Mucosa of rectum (tissue), 2 donors: ENCODE results near the gene FA2H.
"Not testable (repeated sequence)": the region's sequence is repeated elsewhere in the genome, so short reads cannot be mapped to it uniquely, and the experiment has no call there.

Source experiments
- H3K27ac ChIP-seq, 2 donors: one replicate each; pipeline ENCODE4 v1.7.0; 2013; ENCODE audit warnings: inconsistent platforms in 2 of 2, low read depth in 2 of 2, low read length in 2 of 2
- H3K27me3 ChIP-seq, 2 donors: one replicate each; pipeline ENCODE4 v1.7.0; 2013; ENCODE audit warnings: low read length in 2 of 2; ENCODE audit not compliant: control insufficient read depth in 2 of 2, insufficient read depth in 2 of 2
- H3K36me3 ChIP-seq, 2 donors: one replicate each; pipeline ENCODE4 v1.7.0; 2013; ENCODE audit warnings: low read length in 2 of 2; ENCODE audit not compliant: control insufficient read depth in 2 of 2, insufficient read depth in 2 of 2
- H3K4me1 ChIP-seq, 2 donors: one replicate each; pipeline ENCODE4 v1.7.0; 2013; ENCODE audit warnings: low read length in 2 of 2, mild to moderate bottlenecking in 1 of 2; ENCODE audit not compliant: control insufficient read depth in 2 of 2, insufficient read depth in 2 of 2
- H3K4me3 ChIP-seq, 2 donors: one replicate each; pipeline ENCODE4 v1.7.0; 2013; ENCODE audit warnings: low read length in 2 of 2
- H3K9ac ChIP-seq, 2 donors: one replicate each; pipeline ENCODE4 v1.7.0; 2013; ENCODE audit warnings: low read length in 2 of 2, low read depth in 1 of 2, mild to moderate bottlenecking in 1 of 2
- H3K9me3 ChIP-seq, 2 donors: one replicate each; pipeline ENCODE4 v1.7.0; 2013; ENCODE audit warnings: low read length in 2 of 2; ENCODE audit not compliant: control insufficient read depth in 2 of 2
- donor health status: healthy.
- donor health status: Normal muscosa, but diverticular disease.

FA2H gene

DNA sequence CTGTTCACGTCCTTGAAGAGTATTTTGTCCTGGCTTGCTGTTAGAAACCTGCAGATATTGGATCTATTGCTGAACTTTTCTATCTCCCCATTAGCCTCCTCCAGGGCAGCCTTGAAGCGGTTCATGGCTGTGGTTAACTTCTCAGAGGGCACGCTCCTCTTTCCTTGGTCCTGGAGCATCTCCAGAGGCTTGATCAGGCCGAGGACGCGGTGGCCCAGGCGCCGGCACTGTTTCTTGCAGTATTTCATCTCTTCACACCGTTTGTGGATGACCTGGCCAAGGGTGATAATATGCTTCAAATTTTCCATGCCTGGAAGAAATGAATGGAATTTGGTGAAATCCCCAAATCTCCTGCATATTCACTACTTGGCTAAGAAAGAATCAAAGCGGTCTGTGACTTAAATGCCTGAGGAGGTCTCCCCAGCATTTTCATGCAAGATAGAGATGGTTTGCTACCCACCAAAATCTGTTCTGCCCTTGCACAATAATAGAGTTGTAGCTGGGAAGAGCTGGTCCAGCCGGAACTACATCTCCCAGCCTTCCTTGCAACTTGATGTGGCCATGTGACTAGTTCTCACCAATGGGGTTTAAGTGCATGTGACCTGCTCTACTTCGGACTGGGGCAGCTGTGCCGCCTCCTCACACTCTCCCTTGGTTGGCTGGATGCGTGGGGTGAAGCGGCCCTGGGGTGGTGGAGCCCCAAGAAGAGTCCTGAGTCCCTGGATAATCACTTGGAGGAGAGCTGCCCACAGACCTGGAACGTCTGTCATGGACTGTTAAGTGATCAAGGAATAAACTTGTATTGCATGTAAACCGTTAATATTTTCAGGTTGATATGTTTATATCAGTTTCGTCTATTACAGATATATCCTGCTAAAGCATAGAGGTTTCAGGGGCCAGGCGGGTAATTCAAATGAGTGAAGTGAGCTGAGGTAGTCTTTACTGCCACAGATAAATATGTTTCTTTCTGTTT is 78.9 kb downstream of the FA2H start:
- Histone ChIP-seq H3K27me3 (no peaks in the 10 kb centered on the region), H3K9ac (peak overlapping the region; percentile 63 to 65), H3K4me3 (peak overlapping the region; percentile 62 to 78), H3K27ac (peak overlapping the region in 1 of 2 donors; percentile 32), H3K4me1 (peaks cover 4 to 5% of the 10 kb centered on the region in 2 donors), H3K9me3 (no peaks in the 10 kb centered on the region), H3K36me3 (peaks cover 21 to 31% of the 10 kb centered on the region in 2 donors)

GRCh38 chr16:74691093-74691855 is 83.3 kb downstream of the FA2H start:
- H3K36me3 ChIP-seq = peaks cover 31 to 49% of the 10 kb centered on the region in 2 donors
- peaks cover under 1 to 2% of the 10 kb centered on the region in 2 donors for H3K4me1 ChIP-seq
- no peak overlapping the region for H3K9ac ChIP-seq
- H3K27ac ChIP-seq = no peak overlapping the region
- H3K9me3 ChIP-seq = no peaks in the 10 kb centered on the region
- H3K27me3 ChIP-seq = no peaks in the 10 kb centered on the region
- H3K4me3 ChIP-seq = no peak overlapping the region

GRCh38 chr16:74682556-74682955 is 92.1 kb downstream of the FA2H start:
- H3K4me1 ChIP-seq = no peaks in the 10 kb centered on the region
- H3K36me3 ChIP-seq = peaks cover 23 to 36% of the 10 kb centered on the region in 2 donors
- no peak overlapping the region for H3K27ac ChIP-seq
- no peaks in the 10 kb centered on the region for H3K27me3 ChIP-seq
- no peaks in the 10 kb centered on the region for H3K9me3 ChIP-seq
- H3K9ac ChIP-seq = no peak overlapping the region
- no peak overlapping the region for H3K4me3 ChIP-seq

DNA sequence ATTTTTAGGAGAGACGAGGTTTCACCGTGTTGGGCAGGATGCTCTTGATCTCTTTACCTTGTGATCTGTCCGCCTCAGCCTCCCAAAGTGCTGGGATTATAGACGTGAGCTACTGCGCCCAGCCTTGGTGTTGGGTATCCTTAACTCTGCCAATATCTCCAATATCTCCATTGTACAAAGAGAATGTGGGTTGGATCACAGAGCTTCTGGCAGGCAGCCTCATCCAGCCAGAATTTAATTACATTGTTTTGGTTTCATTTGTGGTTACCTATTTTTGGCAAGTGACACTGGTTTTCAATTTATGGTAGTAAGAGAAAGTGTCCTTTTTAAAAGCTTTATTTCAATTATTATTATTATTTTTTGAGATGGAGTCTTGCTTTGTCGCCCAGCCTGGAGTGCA is 93.9 kb downstream of the FA2H start:
- Histone ChIP-seq H3K9ac (no peak overlapping the region), H3K9me3 (no peaks in the 10 kb centered on the region), H3K27ac (no peak overlapping the region), H3K4me3 (no peak overlapping the region), H3K4me1 (no peaks in the 10 kb centered on the region), H3K36me3 (peaks cover 30 to 44% of the 10 kb centered on the region in 2 donors), H3K27me3 (no peaks in the 10 kb centered on the region)

- Histone ChIP-seq H3K36me3 (peaks cover 32 to 44% of the 10 kb centered on the region in 2 donors), H3K27me3 (no peaks in the 10 kb centered on the region), H3K4me3 (no peak overlapping the region), H3K4me1 (no peaks in the 10 kb centered on the region), H3K27ac (no peak overlapping the region), H3K9ac (no peak overlapping the region), H3K9me3 (no peaks in the 10 kb centered on the region)
These were observed 94.6 kb downstream of the FA2H start for GRCh38 chr16:74679983-74680382.

DNA sequence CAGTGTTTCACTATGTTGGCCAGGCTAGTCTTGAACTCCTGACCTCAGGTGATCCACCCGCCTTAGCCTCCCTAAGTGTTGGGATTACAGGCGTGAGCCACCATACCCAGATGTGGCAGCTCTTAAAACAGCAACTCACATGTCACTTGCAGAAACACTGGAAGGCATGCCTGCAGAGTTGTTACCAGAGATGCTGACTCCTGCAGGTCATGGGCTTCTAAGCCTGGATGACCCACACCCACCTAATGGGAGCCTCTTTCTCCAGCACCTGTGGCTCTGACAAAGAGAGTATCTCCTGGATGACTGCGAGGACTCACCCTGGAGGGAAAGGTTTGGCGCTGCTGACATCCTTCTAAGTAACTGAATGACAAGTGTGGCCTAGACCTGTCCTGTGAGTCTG is 96.8 kb downstream of the FA2H start:
- Histone ChIP-seq H3K4me1 (no peaks in the 10 kb centered on the region), H3K27ac (no peak overlapping the region), H3K4me3 (no peak overlapping the region), H3K9ac (no peak overlapping the region), H3K9me3 (no peaks in the 10 kb centered on the region), H3K27me3 (no peaks in the 10 kb centered on the region), H3K36me3 (peaks cover 37 to 51% of the 10 kb centered on the region in 2 donors)

- Histone ChIP-seq H3K27ac (no peak overlapping the region), H3K4me3 (no peak overlapping the region), H3K27me3 (no peaks in the 10 kb centered on the region), H3K9ac (no peak overlapping the region), H3K36me3 (peaks cover 27 to 45% of the 10 kb centered on the region in 2 donors), H3K4me1 (no peaks in the 10 kb centered on the region), H3K9me3 (no peaks in the 10 kb centered on the region)
These were observed 100.7 kb downstream of the FA2H start for GRCh38 chr16:74673876-74674275.

DNA sequence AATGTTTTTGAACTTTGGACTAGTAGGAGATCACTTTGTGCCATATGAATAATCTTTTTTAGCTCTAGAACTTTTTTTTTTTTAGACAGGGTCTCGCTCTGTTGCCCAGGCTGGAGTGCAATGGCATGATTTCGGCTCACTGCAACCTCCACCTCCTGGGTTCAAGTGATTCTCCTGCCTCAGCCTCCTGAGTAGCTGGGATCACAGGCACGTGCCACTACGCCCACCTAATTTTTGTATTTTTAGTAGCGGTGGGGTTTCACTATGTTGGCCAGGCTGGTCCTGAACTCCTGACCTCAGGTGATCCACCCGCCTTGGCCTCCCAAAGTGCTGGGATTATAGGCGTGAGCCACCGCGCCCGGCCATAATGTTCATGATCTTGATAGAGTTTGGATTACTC is 105.7 kb downstream of the FA2H start:
- not testable (repeated sequence) for H3K27me3 ChIP-seq, H3K4me1 ChIP-seq, H3K9me3 ChIP-seq, H3K9ac ChIP-seq, H3K27ac ChIP-seq, H3K4me3 ChIP-seq
- H3K36me3 ChIP-seq = peaks cover 4 to 26% of the 10 kb centered on the region in 2 donors

- peaks cover 5 to 6% of the 10 kb centered on the region in 2 donors for H3K4me1 ChIP-seq
- H3K9ac ChIP-seq = peak overlapping the region; percentile 20 to 55
- no peak overlapping the region for H3K27ac ChIP-seq
- H3K36me3 ChIP-seq = peaks cover 10 to 27% of the 10 kb centered on the region in 2 donors
- H3K27me3 ChIP-seq = no peaks in the 10 kb centered on the region
- H3K9me3 ChIP-seq = no peaks in the 10 kb centered on the region
- H3K4me3 ChIP-seq = peak overlapping the region; percentile 80 to 92
These were observed 107.3 kb downstream of the FA2H start for GRCh38 chr16:74667255-74667700.
